ENCODE data around the gene TDRD15.

DNA sequence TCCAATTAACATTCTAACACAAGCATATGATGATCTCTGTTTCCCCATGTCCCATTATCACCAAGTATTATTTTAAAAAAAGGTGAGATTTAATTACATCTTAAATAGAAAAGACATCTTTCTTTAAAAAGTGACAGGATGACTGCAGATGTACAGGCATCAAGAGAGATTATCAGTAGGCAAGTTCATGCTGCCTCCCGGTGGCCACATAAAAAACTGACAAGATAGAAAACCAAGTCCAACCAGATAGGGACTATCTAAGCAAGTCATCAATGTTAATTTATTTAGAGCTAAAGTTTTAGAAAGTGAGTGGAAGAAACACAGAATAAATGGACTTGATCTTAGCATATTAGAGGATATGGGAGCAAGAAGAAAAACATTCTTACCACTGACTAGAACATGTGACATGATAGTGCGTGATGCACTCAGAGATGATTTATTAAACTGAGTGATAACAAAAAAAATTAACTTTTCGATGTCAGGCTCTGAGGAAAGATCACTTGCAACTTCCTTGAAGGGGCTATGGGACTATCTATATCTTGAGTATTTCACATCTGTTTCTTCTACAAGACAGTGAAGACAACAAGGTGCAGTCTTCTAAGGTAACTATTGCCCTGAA lies 5.4 kb upstream of the TDRD15 start:
- TF ChIP-seq, protein P1, sequence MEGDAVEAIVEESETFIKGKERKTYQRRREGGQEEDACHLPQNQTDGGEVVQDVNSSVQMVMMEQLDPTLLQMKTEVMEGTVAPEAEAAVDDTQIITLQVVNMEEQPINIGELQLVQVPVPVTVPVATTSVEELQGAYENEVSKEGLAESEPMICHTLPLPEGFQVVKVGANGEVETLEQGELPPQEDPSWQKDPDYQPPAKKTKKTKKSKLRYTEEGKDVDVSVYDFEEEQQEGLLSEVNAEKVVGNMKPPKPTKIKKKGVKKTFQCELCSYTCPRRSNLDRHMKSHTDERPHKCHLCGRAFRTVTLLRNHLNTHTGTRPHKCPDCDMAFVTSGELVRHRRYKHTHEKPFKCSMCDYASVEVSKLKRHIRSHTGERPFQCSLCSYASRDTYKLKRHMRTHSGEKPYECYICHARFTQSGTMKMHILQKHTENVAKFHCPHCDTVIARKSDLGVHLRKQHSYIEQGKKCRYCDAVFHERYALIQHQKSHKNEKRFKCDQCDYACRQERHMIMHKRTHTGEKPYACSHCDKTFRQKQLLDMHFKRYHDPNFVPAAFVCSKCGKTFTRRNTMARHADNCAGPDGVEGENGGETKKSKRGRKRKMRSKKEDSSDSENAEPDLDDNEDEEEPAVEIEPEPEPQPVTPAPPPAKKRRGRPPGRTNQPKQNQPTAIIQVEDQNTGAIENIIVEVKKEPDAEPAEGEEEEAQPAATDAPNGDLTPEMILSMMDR (IDR thresholded peaks at IDR 0.05) = peak; percentile 59 to 74 (median 72)
- TF ChIP-seq POLR2A (IDR thresholded peaks at IDR 0.05) = no peak

Data from right lobe of liver (tissue), 4 donors.